Measurements from ENCODE around the gene GUK1.
"Not testable (repeated sequence)": the region's sequence is repeated elsewhere in the genome, so short reads cannot be mapped to it uniquely, and the experiment has no call there.

DNA sequence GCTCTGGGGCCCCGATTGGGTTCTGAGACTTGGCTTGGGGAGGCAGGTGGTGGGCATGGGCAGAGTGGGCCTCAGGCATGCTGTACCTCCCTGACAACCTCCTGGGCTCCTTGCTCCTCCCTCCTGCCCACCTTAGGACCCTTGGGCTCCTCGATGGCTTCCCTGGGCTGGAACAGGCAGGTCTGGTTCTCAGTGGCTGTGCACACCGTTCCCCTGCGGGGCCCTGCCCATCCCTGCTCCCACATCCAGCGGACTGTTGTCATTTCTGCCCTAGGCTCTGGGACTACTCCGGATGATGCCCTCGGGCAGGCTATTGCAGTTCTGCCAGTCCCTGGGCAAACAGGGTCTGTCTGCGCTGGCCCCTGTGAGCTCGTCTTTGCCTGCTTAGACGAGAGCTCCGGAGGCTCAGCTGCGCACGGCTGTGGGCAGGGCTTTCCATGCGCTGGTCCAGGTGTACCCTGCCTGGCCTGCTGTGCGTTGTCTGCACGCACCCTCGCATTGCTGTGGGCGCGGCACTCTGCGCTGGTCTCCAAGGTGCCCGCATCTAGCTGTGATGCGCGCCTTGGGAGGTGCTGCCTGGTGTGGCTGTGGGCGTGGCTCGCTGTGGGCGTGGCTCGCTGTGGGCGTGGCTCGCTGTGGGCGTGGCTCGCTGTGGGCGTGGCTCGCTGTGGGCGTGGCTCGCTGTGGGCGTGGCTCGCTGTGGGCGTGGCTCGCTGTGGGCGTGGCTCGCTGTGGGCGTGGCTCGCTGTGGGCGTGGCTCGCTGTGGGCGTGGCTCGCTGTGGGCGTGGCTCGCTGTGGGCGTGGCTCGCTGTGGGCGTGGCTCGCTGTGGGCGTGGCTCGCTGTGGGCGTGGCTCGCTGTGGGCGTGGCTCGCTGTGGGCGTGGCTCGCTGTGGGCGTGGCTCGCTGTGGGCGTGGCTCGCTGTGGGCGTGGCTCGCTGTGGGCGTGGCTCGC is 33.7 kb downstream of the GUK1 start:
- TF ChIP-seq, protein P1, sequence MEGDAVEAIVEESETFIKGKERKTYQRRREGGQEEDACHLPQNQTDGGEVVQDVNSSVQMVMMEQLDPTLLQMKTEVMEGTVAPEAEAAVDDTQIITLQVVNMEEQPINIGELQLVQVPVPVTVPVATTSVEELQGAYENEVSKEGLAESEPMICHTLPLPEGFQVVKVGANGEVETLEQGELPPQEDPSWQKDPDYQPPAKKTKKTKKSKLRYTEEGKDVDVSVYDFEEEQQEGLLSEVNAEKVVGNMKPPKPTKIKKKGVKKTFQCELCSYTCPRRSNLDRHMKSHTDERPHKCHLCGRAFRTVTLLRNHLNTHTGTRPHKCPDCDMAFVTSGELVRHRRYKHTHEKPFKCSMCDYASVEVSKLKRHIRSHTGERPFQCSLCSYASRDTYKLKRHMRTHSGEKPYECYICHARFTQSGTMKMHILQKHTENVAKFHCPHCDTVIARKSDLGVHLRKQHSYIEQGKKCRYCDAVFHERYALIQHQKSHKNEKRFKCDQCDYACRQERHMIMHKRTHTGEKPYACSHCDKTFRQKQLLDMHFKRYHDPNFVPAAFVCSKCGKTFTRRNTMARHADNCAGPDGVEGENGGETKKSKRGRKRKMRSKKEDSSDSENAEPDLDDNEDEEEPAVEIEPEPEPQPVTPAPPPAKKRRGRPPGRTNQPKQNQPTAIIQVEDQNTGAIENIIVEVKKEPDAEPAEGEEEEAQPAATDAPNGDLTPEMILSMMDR (conservative IDR thresholded peaks at IDR 0.05; ENCODE audit: low read depth in 2 of 2), result not testable (repeated sequence)
- TF ChIP-seq ZNF114 (CRISPR knock-in tag; IDR thresholded peaks at IDR 0.05); EZH2phosphoT487 (IDR thresholded peaks at IDR 0.05; ENCODE audit: unreplicated experiment); POLR2AphosphoS5 (IDR thresholded peaks at IDR 0.05; ENCODE audit: low read depth); EZH2 (IDR thresholded peaks at IDR 0.05; ENCODE audit: low read depth, unreplicated experiment); NANOG (IDR thresholded peaks at IDR 0.05; ENCODE audit: borderline replicate concordance); ZNF331 (CRISPR knock-in tag; IDR thresholded peaks at IDR 0.05; ENCODE audit: low read depth): not testable (repeated sequence)
- TF ChIP-seq, protein P2, sequence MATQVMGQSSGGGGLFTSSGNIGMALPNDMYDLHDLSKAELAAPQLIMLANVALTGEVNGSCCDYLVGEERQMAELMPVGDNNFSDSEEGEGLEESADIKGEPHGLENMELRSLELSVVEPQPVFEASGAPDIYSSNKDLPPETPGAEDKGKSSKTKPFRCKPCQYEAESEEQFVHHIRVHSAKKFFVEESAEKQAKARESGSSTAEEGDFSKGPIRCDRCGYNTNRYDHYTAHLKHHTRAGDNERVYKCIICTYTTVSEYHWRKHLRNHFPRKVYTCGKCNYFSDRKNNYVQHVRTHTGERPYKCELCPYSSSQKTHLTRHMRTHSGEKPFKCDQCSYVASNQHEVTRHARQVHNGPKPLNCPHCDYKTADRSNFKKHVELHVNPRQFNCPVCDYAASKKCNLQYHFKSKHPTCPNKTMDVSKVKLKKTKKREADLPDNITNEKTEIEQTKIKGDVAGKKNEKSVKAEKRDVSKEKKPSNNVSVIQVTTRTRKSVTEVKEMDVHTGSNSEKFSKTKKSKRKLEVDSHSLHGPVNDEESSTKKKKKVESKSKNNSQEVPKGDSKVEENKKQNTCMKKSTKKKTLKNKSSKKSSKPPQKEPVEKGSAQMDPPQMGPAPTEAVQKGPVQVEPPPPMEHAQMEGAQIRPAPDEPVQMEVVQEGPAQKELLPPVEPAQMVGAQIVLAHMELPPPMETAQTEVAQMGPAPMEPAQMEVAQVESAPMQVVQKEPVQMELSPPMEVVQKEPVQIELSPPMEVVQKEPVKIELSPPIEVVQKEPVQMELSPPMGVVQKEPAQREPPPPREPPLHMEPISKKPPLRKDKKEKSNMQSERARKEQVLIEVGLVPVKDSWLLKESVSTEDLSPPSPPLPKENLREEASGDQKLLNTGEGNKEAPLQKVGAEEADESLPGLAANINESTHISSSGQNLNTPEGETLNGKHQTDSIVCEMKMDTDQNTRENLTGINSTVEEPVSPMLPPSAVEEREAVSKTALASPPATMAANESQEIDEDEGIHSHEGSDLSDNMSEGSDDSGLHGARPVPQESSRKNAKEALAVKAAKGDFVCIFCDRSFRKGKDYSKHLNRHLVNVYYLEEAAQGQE (IDR thresholded peaks at IDR 0.05; ENCODE audit: unreplicated experiment), result not testable (repeated sequence)
- TF ChIP-seq, protein P3, sequence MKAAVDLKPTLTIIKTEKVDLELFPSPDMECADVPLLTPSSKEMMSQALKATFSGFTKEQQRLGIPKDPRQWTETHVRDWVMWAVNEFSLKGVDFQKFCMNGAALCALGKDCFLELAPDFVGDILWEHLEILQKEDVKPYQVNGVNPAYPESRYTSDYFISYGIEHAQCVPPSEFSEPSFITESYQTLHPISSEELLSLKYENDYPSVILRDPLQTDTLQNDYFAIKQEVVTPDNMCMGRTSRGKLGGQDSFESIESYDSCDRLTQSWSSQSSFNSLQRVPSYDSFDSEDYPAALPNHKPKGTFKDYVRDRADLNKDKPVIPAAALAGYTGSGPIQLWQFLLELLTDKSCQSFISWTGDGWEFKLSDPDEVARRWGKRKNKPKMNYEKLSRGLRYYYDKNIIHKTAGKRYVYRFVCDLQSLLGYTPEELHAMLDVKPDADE (IDR thresholded peaks at IDR 0.05), result not testable (repeated sequence)

Measured in GM23338 (cell line).